Amygdala (tissue), 56 donors: ENCODE results near the gene ZNF587.
"Not testable (repeated sequence)": the region's sequence is repeated elsewhere in the genome, so short reads cannot be mapped to it uniquely, and the experiment has no call there.

ENCODE experiments used
- DNase-seq, 56 donors: peaks; one replicate each; lab custom pipeline; 2025; lab: John Stamatoyannopoulos, UW

Gene ZNF587

GRCh38 chr19:57849666-57850473 is at the start of gene ZNF587:
TSS of gene ZNF587 (plus strand) at chr19:57849859. CDS start at chr19:57850039, 180 bp downstream.
- DNase-seq: peak; percentile 5 to 85 (median 57)

GRCh38 chr19:57800696-57801095 is 49.0 kb upstream of the ZNF587 start:
- no peak for DNase-seq

- no peak for DNase-seq
These were observed 47.4 kb upstream of the ZNF587 start for GRCh38 chr19:57802269-57802668.

- no peak for DNase-seq
These were observed 46.4 kb upstream of the ZNF587 start for GRCh38 chr19:57803265-57803593.

GRCh38 chr19:57803594-57804325 is 45.9 kb upstream of the ZNF587 start:
- DNase-seq: peak in 9 of 56 donors; percentile 1 to 17 (median 6)

- DNase-seq: no peak
These were observed 42.1 kb upstream of the ZNF587 start for GRCh38 chr19:57807541-57807940.

GRCh38 chr19:57810410-57811295 is 39.0 kb upstream of the ZNF587 start:
- DNase-seq: not testable (repeated sequence)

GRCh38 chr19:57812226-57812625 is 37.4 kb upstream of the ZNF587 start:
- DNase-seq: no peak

GRCh38 chr19:57812975-57813820 is 36.5 kb upstream of the ZNF587 start:
- not testable (repeated sequence) for DNase-seq

GRCh38 chr19:57813919-57814504 is 35.6 kb upstream of the ZNF587 start:
- DNase-seq: no peak

- DNase-seq: peak in 55 of 56 donors; percentile 5 to 93 (median 75)
These were observed 35.0 kb upstream of the ZNF587 start, which contains the start of gene ZNF552 for GRCh38 chr19:57814505-57815246. TSS of gene ZNF552 (minus strand) at chr19:57814913. CDS start at chr19:57814743, 170 bp downstream.

GRCh38 chr19:57815247-57816075 is 34.2 kb upstream of the ZNF587 start:
- DNase-seq: no peak

- no peak for DNase-seq
These were observed 33.0 kb upstream of the ZNF587 start for GRCh38 chr19:57816652-57817051.

GRCh38 chr19:57817976-57818375 is 31.7 kb upstream of the ZNF587 start:
- DNase-seq: no peak

- DNase-seq: no peak
These were observed 31.3 kb upstream of the ZNF587 start for GRCh38 chr19:57818378-57818777.

GRCh38 chr19:57819475-57820148 is 30.0 kb upstream of the ZNF587 start:
- peak; percentile 9 to 93 (median 72) for DNase-seq

GRCh38 chr19:57820599-57820998 is 29.1 kb upstream of the ZNF587 start:
- DNase-seq: no peak
